ENCODE data around the gene ING1. TPM values are rescaled to one million over a fixed set of nuclear protein-coding genes. Genes with fewer than 3 reads are reported as not detected.
"Not testable (repeated sequence)": the region's sequence is repeated elsewhere in the genome, so short reads cannot be mapped to it uniquely, and the experiment has no call there.

The ING1 gene
- total RNA-seq, 2 experiments from 2014 or later, result 19.5 to 21.1 TPM

DNA sequence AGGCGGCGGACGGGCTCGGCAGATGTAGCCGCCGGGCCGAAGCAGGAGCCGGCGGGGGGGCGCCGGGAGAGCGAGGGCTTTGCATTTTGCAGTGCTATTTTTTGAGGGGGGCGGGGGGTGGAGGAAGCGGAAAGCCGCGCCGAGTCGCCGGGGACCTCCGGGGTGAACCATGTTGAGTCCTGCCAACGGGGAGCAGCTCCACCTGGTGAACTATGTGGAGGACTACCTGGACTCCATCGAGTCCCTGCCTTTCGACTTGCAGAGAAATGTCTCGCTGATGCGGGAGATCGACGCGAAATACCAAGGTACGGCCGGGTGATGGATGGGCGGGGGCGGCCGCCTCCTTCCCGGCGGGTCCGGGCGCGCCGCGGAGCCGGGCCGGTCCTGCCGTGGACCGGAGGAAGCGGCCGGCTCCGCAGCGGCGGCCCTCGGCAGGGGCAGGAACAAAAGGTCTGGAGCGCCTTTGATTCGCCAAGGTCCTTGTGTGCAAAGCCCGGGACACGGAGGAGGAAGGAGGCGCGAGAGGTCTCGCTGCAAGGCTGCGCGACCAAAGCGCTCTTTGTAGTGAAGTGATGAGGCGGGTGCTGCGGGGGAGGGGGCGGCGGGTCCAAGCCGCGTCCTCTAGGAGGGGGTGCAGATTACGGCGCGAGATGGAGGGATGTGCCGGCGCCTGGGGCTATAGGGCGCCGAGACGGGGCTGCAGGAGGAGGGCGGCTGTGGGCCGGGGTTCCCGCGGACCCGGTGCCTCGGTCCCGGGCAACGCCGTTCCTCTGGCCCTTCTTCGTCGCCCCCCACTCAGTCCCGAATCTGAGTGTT lies 689 bp downstream of the ING1 start:
- peak; percentile 73 for DNase-seq
- Mint-ChIP-seq H3K27ac (peak overlapping the region; percentile 93), H3K9me3 (no peaks in the 10 kb centered on the region), H3K27me3 (no peaks in the 10 kb centered on the region), H3K4me1 (peaks cover 17% of the 10 kb centered on the region), H3K4me3 (peak overlapping the region; percentile 91), H3K36me3 (peaks cover 3% of the 10 kb centered on the region)
- POLR2A ChIA-PET, result interaction anchor here (0.6 to 2.1 kb wide), 7 partner anchors 13 to 200 kb away, joined by 3 to 22 read pairs (median 6); partner anchors contain the start of genes ANKRD10 and NAXD
- ATAC-seq (ENCODE audit: low read depth), result no peak

GRCh38 chr13:110714797-110715394 lies 1.4 kb downstream of the ING1 start:
- DNase-seq (peak; percentile 71), ATAC-seq (ENCODE audit: low read depth) (peak; percentile 1)
- Mint-ChIP-seq H3K27ac (peak overlapping the region; percentile 93), H3K36me3 (peaks cover 10% of the 10 kb centered on the region), H3K9me3 (no peaks in the 10 kb centered on the region), H3K4me3 (peak overlapping the region; percentile 91), H3K4me1 (peaks cover 20% of the 10 kb centered on the region), H3K27me3 (no peaks in the 10 kb centered on the region)
- POLR2A ChIA-PET, result interaction anchor here (0.6 to 2.1 kb wide), 17 partner anchors 10 to 671 kb away, joined by 3 to 26 read pairs (median 4); partner anchors contain the start of genes ANKRD10, CARS2 and NAXD

DNA sequence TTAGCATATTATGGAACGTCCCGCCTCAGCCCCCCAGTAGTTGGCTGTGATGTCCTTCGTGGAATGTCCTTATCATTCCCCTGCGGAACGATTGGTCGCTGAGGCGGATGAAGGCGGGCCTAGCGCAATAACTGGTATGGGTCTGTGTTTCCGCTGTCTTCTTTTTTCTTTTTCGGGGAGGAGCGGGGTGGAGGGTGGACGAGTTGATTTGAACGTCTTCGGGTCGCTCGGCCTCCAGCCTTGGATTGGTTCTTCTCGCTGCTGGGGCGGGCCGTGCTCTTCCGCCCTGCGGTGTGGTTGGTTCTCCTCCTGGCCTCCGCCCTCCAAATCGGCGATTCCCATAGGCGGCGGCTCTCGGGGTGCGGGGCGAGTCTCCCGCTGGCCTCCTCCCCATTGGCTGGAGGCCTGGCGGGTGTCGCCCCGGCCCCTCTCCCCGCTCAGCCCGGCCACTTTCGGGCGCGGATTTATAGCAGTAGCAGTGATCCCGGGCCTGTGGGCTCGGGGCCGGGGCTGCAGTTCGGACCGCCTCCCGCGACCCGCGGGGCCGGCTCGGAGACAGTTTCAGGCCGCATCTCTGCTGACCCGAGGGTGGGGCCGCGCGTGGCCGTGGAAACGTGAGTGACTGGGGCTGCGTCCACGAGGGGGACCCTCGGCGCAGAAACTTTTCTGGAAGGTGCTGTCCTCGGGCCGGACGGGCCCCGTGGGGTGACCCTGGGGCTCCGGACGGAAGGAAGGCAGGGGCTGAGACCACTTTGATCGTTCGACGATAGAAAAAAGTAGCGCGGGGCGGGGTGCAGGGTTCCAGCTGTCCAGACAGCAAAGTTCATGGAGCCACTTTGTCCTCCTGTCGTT lies 2.1 kb downstream of the ING1 start:
- ATAC-seq (ENCODE audit: low read depth) (peak; percentile 68), DNase-seq (peak; percentile 93)
- Mint-ChIP-seq H3K36me3 (peaks cover 13% of the 10 kb centered on the region), H3K27me3 (no peaks in the 10 kb centered on the region), H3K9me3 (no peaks in the 10 kb centered on the region), H3K4me1 (peaks cover 20% of the 10 kb centered on the region), H3K27ac (peak overlapping the region; percentile 93), H3K4me3 (peak overlapping the region; percentile 91)
- POLR2A ChIA-PET, result interaction anchor here (0.6 to 2.1 kb wide), 20 partner anchors 10 to 670 kb away, joined by 3 to 26 read pairs (median 4); partner anchors contain the start of genes ANKRD10, CARS2 and NAXD

DNA sequence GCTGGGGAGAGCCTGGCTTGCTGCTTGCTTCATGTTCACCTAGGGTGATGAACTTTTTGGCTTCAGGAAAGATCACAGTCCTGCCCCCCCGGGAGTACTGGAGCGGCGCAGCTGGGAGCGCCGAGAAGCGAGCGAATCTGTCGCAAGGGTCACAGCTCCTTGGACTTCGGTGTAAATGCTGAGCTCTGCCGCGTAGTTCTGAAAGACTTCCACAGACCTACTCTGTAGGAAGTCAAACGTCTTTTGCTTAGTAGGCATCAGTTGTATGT lies 2.7 kb downstream of the ING1 start:
- DNase-seq, result no peak
- H3K27me3 Mint-ChIP-seq, result no peaks in the 10 kb centered on the region
- H3K9me3 Mint-ChIP-seq, result no peaks in the 10 kb centered on the region
- ATAC-seq (ENCODE audit: low read depth), result no peak
- peak overlapping the region; percentile 93 for H3K27ac Mint-ChIP-seq
- peak overlapping the region; percentile 91 for H3K4me3 Mint-ChIP-seq
- H3K4me1 Mint-ChIP-seq, result peaks cover 18% of the 10 kb centered on the region
- POLR2A ChIA-PET, result interaction anchor here (0.8 kb wide), 3 partner anchors 106 to 198 kb away, joined by 3 read pairs; no protein-coding TSS in a partner anchor
- H3K36me3 Mint-ChIP-seq, result peaks cover 15% of the 10 kb centered on the region

- no peak overlapping the region for H3K4me3 Mint-ChIP-seq
- H3K36me3 Mint-ChIP-seq, result peaks cover 20% of the 10 kb centered on the region
- H3K27ac Mint-ChIP-seq, result no peak overlapping the region
- H3K27me3 Mint-ChIP-seq, result no peaks in the 10 kb centered on the region
- POLR2A ChIA-PET, result no interaction called here
- peaks cover 13% of the 10 kb centered on the region for H3K4me1 Mint-ChIP-seq
- no peak for DNase-seq
- no peak for ATAC-seq (ENCODE audit: low read depth)
- H3K9me3 Mint-ChIP-seq, result no peaks in the 10 kb centered on the region
These were observed 5.7 kb downstream of the ING1 start for GRCh38 chr13:110719036-110719710.

DNA sequence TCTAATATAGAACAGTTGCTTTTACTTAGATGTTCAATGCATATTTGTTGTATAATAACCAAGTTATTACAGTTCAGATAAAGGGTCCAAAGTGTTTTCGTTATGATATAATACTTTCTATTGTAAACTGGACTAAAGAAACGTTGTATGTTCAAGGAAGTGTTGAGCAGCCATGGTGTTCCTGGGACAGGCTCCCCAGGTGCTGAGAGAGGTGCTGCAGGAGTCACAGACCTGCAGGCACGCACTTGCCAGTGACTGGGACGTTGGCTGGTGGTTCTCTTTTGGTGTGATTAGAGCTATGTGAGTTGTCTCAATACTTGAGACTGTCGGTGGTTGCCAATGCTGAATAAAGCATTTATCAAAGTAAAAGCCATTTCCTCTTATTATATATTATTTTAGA lies 9.5 kb downstream of the ING1 start:
- no peak overlapping the region for H3K27ac Mint-ChIP-seq
- peaks cover 15% of the 10 kb centered on the region for H3K4me1 Mint-ChIP-seq
- POLR2A ChIA-PET, result interaction anchor here (2.0 kb wide), 1 partner anchor 11 kb away, joined by 11 read pairs; no protein-coding TSS in a partner anchor

GRCh38 chr13:110723598-110723997 lies 10.1 kb downstream of the ING1 start:
- Mint-ChIP-seq H3K36me3 (peaks cover 20% of the 10 kb centered on the region), H3K27ac (no peak overlapping the region), H3K4me3 (no peak overlapping the region), H3K4me1 (peaks cover 15% of the 10 kb centered on the region), H3K27me3 (no peaks in the 10 kb centered on the region), H3K9me3 (no peaks in the 10 kb centered on the region)
- POLR2A ChIA-PET, result interaction anchor here (2.0 kb wide), 1 partner anchor 11 kb away, joined by 11 read pairs; no protein-coding TSS in a partner anchor
- no peak for DNase-seq
- no peak for ATAC-seq (ENCODE audit: low read depth)

More for the DNA sequence above, 9.5 kb downstream of the ING1 start:
- peaks cover 20% of the 10 kb centered on the region for H3K36me3 Mint-ChIP-seq
- DNase-seq (no peak), ATAC-seq (ENCODE audit: low read depth) (no peak)
- H3K4me3 Mint-ChIP-seq, result no peak overlapping the region
- H3K27me3 Mint-ChIP-seq, result no peaks in the 10 kb centered on the region
- no peaks in the 10 kb centered on the region for H3K9me3 Mint-ChIP-seq

DNA sequence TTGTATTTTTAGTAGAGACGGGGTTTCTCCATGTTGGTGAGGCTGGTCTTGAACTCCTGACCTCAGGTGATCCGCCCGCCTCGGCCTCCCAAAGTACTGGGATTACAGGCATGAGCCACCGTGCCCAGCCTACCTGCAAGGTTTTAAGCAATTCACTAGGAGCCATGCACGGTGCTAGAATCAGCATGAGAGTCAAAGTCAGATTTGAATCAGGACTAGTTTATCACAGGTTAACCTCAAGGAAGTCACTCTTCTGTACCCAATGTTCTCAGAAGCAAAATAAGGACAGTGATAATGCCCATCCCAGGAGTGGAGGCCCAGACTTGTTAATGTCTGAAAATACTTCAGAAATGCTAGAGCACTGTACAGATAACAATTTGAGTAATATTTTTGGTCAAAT lies 12.7 kb downstream of the ING1 start:
- H3K27me3 Mint-ChIP-seq, H3K27ac Mint-ChIP-seq, H3K9me3 Mint-ChIP-seq, H3K36me3 Mint-ChIP-seq, H3K4me3 Mint-ChIP-seq, POLR2A ChIA-PET, DNase-seq: not testable (repeated sequence)
- peaks cover 12% of the 10 kb centered on the region for H3K4me1 Mint-ChIP-seq
- peak; percentile 10 for ATAC-seq (ENCODE audit: low read depth)

DNA sequence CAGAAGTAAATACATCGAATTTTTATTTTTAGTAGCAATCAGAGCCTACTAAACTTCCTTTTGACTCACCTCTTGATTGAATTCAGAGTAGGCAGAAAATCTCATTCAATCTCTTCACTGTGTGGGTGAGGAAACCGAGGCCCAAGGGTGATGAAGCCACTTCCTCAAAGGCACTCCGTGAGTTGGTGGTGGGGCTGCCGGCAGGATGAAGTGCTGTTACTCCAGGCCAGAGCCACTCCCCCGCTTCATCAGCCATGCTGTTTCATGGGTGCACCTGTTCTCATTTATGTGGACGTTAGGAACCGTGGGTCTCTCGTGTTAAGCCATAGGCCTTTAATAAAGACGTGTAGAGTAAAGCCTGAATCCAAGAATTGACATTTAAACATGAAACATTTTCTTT lies 13.2 kb downstream of the ING1 start:
- ATAC-seq (ENCODE audit: low read depth), result peak; percentile 97
- no peaks in the 10 kb centered on the region for H3K27me3 Mint-ChIP-seq
- H3K4me3 Mint-ChIP-seq, result peak overlapping the region; percentile 43
- peaks cover 12% of the 10 kb centered on the region for H3K4me1 Mint-ChIP-seq
- H3K36me3 Mint-ChIP-seq, result peaks cover 4% of the 10 kb centered on the region
- DNase-seq, result peak; percentile 53
- POLR2A ChIA-PET, result no interaction called here
- no peaks in the 10 kb centered on the region for H3K9me3 Mint-ChIP-seq
- peak overlapping the region; percentile 25 for H3K27ac Mint-ChIP-seq

GRCh38 chr13:110731072-110731471 lies 17.6 kb downstream of the ING1 start:
- Mint-ChIP-seq H3K9me3 (peaks cover 3% of the 10 kb centered on the region), H3K27ac (no peak overlapping the region), H3K4me1 (peaks cover 8% of the 10 kb centered on the region), H3K27me3 (no peaks in the 10 kb centered on the region), H3K4me3 (no peak overlapping the region), H3K36me3 (peaks cover 3% of the 10 kb centered on the region)
- DNase-seq (no peak), ATAC-seq (ENCODE audit: low read depth) (no peak)
- POLR2A ChIA-PET, result interaction anchor here (1.0 kb wide), 1 partner anchor 18 kb away, joined by 3 read pairs; no protein-coding TSS in a partner anchor

DNA sequence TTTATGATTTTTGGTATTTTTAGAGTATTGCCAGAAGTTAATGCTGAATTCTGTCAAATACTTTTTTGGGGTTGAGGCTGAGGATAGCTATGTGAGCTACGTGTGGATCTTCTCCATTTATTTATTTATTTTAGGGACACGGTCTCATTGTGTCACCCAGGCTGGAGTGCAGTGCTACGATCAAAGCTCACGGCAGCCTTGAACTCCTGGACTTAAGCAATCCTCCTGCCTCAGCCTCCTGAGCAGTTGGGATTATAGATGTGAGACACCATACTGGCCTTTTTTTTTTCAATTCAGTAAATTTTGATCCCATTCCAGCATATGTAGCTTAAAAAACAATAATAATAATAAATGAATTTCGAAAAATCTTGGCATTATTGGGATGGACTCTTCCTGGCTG lies 21.1 kb downstream of the ING1 start:
- ATAC-seq (ENCODE audit: low read depth), result no peak

DNA sequence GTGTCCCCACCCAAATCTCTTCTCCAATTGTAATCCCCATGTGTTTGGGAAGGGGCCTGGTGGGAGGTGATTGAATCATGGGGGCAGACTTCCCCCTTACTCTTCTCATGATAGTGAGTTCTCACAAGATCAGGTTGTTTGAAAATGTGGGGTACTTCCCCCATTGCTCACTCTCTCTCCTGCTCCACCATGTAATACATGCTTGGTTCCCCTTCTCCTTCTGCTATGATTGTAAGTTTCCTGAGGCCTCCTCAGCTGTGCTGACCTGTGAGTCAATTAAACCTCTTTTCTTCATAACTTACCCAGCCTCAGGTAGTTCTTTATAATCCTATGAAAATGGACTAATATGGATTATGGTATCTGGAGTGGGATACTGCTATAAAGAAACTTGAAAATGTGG lies 24.1 kb downstream of the ING1 start:
- no peaks in the 10 kb centered on the region for H3K4me1 Mint-ChIP-seq
- H3K27ac Mint-ChIP-seq, result no peak overlapping the region
- no peak overlapping the region for H3K4me3 Mint-ChIP-seq
- no peak for DNase-seq
- H3K9me3 Mint-ChIP-seq, result peaks cover 5% of the 10 kb centered on the region
- POLR2A ChIA-PET, result no interaction called here
- no peak for ATAC-seq (ENCODE audit: low read depth)
- H3K27me3 Mint-ChIP-seq, result no peaks in the 10 kb centered on the region
- peaks cover 3% of the 10 kb centered on the region for H3K36me3 Mint-ChIP-seq

More for the DNA sequence above, 21.1 kb downstream of the ING1 start:
- Mint-ChIP-seq H3K4me3 (no peak overlapping the region), H3K9me3 (peaks cover 4% of the 10 kb centered on the region), H3K27ac (no peak overlapping the region), H3K4me1 (no peaks in the 10 kb centered on the region), H3K27me3 (no peaks in the 10 kb centered on the region), H3K36me3 (peaks cover 3% of the 10 kb centered on the region)
- no peak for DNase-seq
- POLR2A ChIA-PET, result no interaction called here

DNA sequence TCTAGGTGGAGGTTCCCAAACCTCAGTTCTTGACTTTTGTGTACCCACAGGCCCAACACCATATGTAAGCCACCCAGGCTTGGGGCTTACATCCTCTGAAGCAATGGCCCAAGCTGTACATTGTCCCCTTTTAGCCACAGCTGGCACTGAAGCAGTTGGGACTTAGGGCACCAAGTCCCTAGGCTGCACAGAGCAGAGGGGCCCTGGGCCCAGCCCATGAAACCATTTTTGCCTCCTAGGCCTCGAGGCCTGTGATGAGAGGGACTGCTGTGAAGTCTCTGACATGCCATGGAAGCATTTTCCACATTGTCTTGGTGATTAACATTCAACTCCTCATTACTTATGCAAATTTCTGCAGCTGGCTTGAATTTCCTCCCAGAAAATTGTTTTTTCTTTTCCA lies 30.2 kb downstream of the ING1 start:
- Mint-ChIP-seq H3K27ac (no peak overlapping the region), H3K4me3 (no peak overlapping the region), H3K36me3 (no peaks in the 10 kb centered on the region), H3K27me3 (peaks cover 2% of the 10 kb centered on the region), H3K9me3 (peaks cover 7% of the 10 kb centered on the region), H3K4me1 (no peaks in the 10 kb centered on the region)
- DNase-seq (no peak), ATAC-seq (ENCODE audit: low read depth) (no peak)
- POLR2A ChIA-PET, result no interaction called here

Measured in activated naive CD8-positive, alpha-beta T cell treated with anti-CD3 and anti-CD28 coated beads, Interleukin-2, amount 10 ng/mL, durations not matched to agents 7 days and 5 days (primary cell).